ENCODE results near the gene CHTF8.
"Not testable (repeated sequence)": the region's sequence is repeated elsewhere in the genome, so short reads cannot be mapped to it uniquely, and the experiment has no call there.

The CHTF8 gene

DNA sequence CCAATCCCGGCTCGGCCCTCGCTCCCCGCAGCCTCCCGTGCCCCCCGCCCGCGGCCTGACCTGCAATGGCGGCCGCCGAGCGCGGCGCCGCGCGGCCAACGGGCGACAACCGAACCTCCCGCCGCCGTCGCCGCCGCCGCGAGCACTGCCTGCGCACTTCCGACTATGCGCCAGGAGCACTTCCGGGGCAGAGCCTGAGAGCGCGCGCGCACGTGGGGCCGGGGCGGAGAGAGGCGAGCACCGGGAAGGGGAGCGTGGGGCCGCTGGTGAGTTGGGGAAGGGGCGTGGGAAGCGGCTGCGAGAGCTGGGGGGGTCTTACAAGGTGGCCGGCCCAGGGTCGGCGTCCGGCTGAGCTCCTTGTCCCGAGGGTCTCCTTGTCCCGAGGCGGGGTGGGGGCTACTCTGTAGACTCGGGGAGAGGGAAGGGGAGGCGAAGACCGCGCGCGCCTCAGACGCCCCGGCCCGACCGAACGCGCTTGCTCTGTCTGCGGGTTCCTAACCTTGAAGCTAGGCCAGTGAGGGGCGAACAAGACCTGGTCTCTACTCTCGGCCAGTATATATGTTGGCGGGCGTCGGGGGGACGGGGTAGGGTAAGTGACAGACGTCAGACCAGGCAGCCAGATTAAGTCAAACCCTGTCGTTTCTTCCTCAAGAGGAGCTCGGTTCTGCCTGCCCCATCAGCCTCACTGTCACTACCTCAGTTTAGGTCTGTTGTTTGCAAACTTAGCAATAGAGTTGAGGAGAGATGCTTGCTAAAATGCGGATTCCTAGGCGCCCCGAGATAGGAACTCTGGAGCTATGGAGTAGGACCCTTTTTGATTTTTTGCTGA is at the start of gene CHTF8, which contains the start of gene UTP4:
Gene CHTF8 (minus strand): TSS at position 165 of the 829 bp plus-strand sequence. CDS start 11,130 bp downstream, outside the sequence.
Gene UTP4 (plus strand): TSS at position 226 of the 829 bp plus-strand sequence. CDS start 811 bp downstream, outside the sequence.
- peak; percentile 73 for DNase-seq (ENCODE audit: low read depth, low spot score)

GRCh38 chr16:69180011-69180338 is 47.6 kb upstream of the CHTF8 start:
- DNase-seq (ENCODE audit: low read depth, low spot score): no peak

DNA sequence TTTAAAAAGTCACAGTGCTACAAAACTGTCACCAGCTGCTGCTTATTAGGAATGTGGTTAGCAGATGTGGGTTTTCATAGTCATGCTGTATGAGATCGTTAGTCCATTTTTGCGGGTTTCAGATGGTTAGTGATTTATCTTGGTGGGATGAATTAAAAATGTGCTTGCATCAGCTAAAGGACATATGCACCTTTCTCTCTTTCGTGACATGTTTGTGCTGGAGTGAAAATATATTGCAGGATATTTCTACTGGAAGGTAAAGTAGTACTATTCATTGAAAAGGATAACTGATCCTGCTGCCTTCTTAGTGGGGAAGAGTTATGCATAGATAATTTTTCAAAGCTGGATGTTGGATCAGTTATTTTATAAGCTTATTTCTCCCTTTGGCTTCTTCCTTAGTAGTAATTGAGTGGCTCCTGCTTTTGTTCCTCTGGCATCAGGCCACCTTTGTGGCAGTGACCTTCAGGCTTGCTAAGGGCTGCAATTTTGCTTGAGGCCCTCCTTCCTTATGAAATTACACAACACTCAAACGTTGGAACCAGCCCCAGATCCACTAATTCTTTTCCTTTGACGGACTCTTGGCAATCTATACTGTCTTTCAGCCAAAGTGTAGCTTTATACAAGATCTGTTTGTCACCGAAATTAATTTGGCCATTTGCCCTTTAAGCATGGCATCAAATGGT is 47.1 kb upstream of the CHTF8 start:
- no peak for DNase-seq (ENCODE audit: low read depth, low spot score)

DNA sequence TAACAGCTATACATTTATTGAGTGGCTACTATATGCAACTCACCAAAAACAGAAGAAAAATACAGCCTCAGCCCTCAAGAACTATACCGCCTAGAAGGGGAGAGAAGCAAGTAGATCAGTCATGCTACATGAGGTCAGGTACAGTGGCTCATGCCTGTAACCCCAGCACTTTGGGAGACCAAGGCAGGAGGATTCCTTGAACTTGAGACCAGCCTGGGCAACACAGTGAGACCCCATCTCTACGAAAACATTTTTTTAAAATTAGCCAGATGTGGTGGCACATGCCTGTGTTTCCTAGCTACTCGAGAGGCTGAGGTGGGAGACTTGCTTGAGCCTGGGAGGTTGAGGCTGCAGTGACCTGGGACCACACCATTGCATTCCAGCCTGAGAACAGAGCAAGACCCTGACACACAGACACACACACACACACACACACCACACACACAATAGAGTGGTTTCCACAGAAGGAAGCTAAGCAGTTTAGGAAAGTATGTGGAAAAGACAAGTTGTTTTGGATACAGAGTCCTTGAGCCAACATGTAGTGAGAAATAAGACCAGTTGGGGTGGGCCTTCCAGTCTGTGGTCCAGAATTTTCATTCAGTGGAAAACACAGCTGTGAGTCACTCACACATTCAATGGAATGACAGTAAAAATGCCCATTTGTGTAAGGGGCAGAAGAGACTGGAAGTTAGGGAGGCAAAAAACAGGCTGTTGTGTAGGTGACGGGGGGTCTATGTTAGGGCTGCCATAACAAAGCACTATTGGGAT is 43.8 kb upstream of the CHTF8 start:
- no peak for DNase-seq (ENCODE audit: low read depth, low spot score)

DNA sequence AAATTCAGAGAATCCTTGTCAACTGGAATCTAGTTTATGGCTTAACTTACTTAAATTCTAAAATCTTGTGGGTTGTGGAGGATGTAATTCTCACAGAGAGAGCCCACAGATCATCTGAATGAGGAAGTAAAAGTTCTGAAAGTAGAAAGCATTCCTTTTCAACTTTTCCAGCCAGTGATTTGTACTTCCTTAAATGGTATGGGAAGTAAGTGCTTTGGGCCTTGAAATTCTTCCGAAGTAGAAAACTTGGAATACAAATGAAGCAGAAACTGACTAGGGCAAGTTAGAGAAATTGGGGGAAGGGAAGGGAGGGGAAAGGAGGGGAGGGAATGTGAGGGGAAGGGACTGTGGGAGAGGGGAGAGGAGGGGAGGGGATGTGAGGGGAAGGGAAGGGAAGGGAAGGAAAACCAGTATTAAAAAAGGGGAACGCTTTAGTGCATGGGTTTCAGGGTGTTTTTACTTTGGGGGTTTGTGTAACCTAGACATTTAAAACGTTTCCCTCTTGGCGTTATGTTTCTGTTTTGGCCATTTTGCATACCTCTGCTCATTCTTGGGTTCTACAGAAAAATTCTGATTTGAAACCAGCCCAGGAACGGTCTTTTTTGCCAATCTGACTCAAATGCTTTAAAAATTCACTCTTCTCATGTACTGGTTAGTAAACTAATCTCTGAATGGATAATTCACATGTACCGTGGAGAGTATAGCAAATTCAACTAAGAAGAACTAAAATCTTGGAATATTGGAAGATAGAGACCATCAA is 39.1 kb upstream of the CHTF8 start:
- no peak for DNase-seq (ENCODE audit: low read depth, low spot score)

GRCh38 chr16:69169607-69170352 is 37.4 kb upstream of the CHTF8 start:
- DNase-seq (ENCODE audit: low read depth, low spot score): no peak

GRCh38 chr16:69169051-69169450 is 36.7 kb upstream of the CHTF8 start:
- DNase-seq (ENCODE audit: low read depth, low spot score): peak; percentile 22

DNA sequence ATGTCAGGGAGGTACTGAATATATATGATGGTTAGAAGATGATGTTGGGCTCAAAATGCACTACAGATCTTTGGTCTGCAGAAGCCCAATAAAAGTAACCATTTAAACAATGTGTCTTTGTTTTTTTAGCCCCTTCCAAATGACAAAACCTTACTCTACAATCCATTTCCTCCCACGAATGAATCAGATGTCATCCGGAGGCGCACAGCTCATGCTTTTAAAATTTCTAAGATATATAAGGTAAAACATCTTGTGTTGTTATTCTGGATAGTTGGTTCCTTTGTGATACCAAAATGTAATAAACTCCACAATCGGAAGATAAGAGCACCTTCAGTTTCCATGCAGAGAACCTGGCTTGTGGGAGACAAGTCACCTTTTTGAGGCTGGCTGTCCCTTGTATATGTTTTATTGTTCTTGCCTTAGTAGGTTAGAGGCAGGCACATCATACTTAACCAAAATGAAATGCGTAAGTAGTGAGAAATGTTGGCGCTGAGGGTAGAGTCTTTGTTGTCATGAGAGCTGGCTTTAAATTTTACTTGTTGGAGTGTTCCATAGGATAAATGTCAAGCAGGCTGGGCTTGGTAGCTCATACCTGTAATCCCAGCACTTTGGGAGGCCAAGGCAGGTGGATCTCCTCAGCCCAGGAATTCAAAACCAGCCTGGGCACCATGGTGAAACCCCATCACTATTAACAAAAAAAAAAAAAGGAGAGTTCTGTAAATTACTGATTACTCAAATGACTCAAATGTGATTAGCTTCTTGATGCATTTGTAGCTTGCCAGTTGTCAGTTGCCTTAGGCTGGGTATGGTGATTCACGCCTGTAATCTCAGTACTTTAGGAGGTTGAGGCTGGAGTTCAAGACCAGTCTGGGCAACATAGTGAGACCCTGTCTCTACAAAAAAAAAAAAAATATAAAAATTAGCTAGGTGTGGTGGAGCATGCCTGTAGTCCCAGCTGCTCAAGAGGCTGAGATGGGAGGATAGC is 34.9 kb upstream of the CHTF8 start:
- no peak for DNase-seq (ENCODE audit: low read depth, low spot score)

- no peak for DNase-seq (ENCODE audit: low read depth, low spot score)
Observed at GRCh38 chr16:69166221-69166833, 33.9 kb upstream of the CHTF8 start.

DNA sequence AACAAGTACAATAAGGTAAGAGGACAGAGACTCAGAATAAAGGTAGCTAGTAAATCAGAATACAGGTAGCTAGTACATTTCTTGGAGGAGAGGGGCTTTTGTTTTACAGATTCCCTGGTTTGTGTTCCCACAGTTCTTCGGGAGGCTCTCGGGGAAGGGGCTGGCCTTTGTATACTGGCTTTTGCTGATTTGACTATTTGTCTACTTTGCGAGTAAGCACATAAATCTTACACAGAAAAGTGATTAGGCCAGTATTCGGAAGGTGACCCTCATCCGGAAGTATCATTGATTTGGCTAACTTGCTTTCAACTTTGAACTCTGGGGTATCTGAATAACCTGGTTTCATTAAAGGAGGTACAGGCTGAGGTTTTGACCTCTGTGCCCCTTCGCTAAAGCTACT is 33.2 kb upstream of the CHTF8 start:
- no peak for DNase-seq (ENCODE audit: low read depth, low spot score)

DNA sequence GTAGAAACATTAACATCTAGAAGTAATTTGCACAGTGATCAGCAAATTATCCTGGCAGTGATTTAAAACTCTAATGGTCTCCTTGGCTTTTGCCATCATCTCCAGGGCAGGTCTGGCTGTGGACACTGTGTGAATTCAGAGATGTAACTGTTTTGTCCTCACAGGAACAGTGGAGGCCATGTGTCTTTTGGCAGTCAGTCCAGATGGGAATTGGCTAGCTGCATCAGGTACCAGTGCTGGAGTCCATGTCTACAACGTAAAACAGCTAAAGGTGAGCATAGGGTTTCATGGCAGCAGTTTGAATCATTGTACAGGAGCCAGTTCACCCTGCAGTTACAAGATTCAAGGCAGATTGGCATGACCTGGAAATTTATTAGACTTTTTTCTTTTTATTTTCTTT is 27.8 kb upstream of the CHTF8 start:
- DNase-seq (ENCODE audit: low read depth, low spot score): no peak

DNA sequence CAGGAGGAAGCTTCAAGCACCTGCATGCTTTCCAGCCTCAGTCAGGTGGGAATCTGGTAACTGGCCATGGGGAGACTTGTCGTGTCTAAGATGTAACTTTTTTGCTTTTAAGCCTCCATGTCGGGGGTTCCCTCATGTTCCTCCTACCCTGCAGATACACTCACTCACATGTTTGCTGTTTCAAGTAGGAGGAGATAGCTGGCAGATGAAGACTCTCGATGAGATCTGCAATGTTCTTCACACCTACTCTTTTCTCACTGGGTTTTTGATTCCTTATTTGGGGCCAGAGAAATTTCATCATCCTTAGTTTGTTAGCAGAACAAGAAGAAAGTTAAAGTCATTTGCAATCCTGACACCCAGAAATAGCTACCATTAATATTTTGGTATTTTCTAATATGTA is 24.8 kb upstream of the CHTF8 start:
- DNase-seq (ENCODE audit: low read depth, low spot score): no peak

GRCh38 chr16:69150146-69150865 is 17.9 kb upstream of the CHTF8 start:
- peak; percentile 65 for DNase-seq (ENCODE audit: low read depth, low spot score)

DNA sequence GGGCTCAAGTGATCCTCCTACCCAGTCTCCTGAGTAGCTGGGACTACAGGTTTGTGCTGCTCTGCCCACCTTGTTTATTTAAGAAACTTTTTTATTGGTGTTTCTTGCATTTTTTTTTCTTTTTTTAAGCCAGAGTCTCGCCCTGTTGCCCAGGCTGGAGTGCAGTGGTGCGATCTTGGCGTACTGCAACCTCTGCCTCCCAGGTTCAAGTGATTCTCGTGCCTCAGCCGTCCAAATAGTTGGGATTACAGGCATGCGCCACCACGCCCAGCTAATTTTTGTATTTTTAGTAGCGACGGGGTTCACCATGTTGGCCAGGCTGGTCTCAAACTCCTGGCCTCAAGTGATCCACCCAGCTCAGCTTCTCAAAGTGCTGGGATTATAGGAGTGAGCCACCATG is 17.2 kb upstream of the CHTF8 start:
- DNase-seq (ENCODE audit: low read depth, low spot score): not testable (repeated sequence)

DNA sequence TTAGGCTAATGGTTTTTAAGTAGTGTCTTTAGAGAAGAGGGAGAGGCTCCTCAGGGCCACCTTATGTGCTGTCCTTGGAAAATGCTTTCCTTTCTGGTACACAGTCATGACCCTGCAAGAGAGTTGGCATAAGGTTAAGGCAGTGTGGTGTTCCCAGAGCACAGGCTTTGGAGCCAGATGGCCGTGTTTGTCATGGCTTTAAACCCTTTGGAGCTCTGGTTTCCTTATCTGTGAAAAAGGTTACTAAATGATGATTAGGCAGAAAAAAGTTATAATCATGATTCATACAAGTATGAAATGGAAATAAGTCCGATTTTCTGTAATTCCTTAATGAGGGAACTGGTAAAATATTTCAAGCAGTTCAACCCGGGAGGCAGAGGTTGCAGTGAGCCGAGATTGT is 13.3 kb upstream of the CHTF8 start:
- DNase-seq (ENCODE audit: low read depth, low spot score): no peak

DNA sequence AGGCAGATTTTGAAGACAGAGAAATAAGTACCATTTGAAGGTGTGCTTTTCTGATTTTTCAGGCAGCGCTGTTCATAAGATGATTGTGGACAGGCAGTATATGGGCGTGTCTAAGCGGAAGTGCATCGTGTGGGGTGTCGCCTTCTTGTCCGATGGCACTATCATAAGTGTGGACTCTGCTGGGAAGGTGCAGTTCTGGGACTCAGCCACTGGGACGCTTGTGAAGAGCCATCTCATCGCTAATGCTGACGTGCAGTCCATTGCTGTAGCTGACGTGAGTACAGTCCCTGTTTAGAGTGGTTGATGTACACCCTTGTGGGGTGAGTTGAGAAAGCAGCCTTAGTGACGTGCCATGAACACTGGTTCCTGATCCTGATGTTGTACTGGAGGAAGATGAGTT is 10.7 kb upstream of the CHTF8 start:
- no peak for DNase-seq (ENCODE audit: low read depth, low spot score)

GRCh38 chr16:69141936-69142335 is 9.5 kb upstream of the CHTF8 start:
- DNase-seq (ENCODE audit: low read depth, low spot score): no peak

DNA sequence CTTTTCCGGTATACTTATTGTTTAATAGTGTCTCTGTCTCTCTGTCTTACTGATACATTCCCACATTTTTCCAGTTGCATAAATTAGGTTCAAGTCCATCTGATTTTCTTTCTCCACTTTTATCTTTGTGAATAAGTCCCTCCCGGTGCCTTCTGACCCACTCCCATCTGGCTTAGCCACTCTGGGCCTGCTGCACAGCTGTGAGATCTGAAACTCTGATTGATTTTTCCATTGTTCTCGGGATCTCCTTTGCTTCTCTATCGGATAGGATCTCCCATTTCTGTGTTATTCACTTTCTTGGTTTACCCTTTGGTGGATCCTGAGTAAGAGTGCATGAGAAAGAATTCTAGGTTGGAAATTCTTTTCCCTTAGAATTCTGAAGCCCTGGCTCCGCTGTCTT is 8.6 kb upstream of the CHTF8 start:
- no peak for DNase-seq (ENCODE audit: low read depth, low spot score)

- not testable (repeated sequence) for DNase-seq (ENCODE audit: low read depth, low spot score)
Observed at GRCh38 chr16:69139464-69139863, 7.1 kb upstream of the CHTF8 start.

Data from ELF-1 (cell line).